Fibroblast of villous mesenchyme (primary cell): Measurements from ENCODE around the gene DCTD. TPM values are rescaled to one million over a fixed set of nuclear protein-coding genes. Genes with fewer than 3 reads are reported as not detected.
A peak's percentile ranks its signal among the peaks of the same experiment; 100 is the strongest.

Experiments used
- DNase-seq: peaks from one replicate; pipeline ENCODE4 v3.0.0-alpha.2; 2010; ENCODE audit warnings: low read depth
- H3K4me3 ChIP-seq: 2 replicates; pipeline ENCODE4 v1.5.1; 2011; ENCODE audit warnings: low read depth, mild to moderate bottlenecking, low read length
- total RNA-seq: library from RNA; depleted of rRNA; stranded (reverse); fragments of >200 nt; gene quantifications from 2 replicates; pipeline ENCODE4 v1.2.3, GENCODE V29; 2012
- TF ChIP-seq, protein P1 (sequence below): IDR thresholded peaks from 2 replicates; pipeline ENCODE4 v1.5.1; 2012; ENCODE audit warnings: low read depth, mild to moderate bottlenecking, low read length; ENCODE audit not compliant: insufficient read depth

Gene DCTD
- total RNA-seq, 1 donor = 116 TPM

- DNase-seq = peak; percentile 74
- H3K4me3 ChIP-seq = no peak overlapping the region
- TF ChIP-seq, protein P1, sequence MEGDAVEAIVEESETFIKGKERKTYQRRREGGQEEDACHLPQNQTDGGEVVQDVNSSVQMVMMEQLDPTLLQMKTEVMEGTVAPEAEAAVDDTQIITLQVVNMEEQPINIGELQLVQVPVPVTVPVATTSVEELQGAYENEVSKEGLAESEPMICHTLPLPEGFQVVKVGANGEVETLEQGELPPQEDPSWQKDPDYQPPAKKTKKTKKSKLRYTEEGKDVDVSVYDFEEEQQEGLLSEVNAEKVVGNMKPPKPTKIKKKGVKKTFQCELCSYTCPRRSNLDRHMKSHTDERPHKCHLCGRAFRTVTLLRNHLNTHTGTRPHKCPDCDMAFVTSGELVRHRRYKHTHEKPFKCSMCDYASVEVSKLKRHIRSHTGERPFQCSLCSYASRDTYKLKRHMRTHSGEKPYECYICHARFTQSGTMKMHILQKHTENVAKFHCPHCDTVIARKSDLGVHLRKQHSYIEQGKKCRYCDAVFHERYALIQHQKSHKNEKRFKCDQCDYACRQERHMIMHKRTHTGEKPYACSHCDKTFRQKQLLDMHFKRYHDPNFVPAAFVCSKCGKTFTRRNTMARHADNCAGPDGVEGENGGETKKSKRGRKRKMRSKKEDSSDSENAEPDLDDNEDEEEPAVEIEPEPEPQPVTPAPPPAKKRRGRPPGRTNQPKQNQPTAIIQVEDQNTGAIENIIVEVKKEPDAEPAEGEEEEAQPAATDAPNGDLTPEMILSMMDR = no peak
These were observed 5.5 kb upstream of the DCTD start for GRCh38 chr4:182922501-182923284.

- H3K4me3 ChIP-seq = no peak overlapping the region
- DNase-seq = no peak
- TF ChIP-seq, protein P1 = no peak
These were observed 4.4 kb upstream of the DCTD start for GRCh38 chr4:182921608-182922007.

DNA sequence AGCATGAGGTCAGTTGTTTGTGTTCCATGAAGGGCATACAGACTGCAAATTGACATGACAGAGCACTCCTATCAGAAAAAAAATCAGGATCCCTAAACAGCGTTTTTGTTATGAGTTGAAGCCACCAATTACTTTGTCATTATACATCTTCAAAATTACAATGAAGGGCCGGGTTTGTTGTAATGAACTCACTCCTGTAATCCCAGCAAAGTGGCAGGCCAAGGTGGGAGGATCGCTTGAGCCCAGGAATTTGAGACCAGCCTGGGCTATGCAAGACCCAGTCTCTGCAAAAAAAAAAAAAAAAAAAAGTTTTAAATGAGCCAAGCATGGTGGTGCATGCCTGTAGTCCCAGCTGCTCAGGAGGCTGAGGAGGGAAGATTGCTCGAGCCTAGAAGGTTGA, 3.5 kb upstream of the DCTD start:
- DNase-seq = no peak
- H3K4me3 ChIP-seq = no peak overlapping the region
- TF ChIP-seq, protein P1 = no peak

- no peak overlapping the region for H3K4me3 ChIP-seq
- TF ChIP-seq, protein P1 = no peak
- no peak for DNase-seq
These were observed 1.7 kb upstream of the DCTD start for GRCh38 chr4:182918791-182919302.

- no peak for DNase-seq
- TF ChIP-seq, protein P1 = no peak
- peak overlapping the region; percentile 71 for H3K4me3 ChIP-seq
These were observed 940 bp upstream of the DCTD start for GRCh38 chr4:182918044-182918607.

GRCh38 chr4:182916483-182917181, 554 bp downstream of the DCTD start:
- TF ChIP-seq, protein P1 = no peak
- peak; percentile 75 for DNase-seq
- peak overlapping the region; percentile 71 for H3K4me3 ChIP-seq
